Smooth muscle cell of the coronary artery (primary cell): ENCODE data around the gene MFN2. TPM values are rescaled to one million over a fixed set of nuclear protein-coding genes. Genes with fewer than 3 reads are reported as not detected.

Source experiments
- total RNA-seq: library from RNA; depleted of rRNA; stranded (reverse); fragments of >200 nt; gene quantifications from 2 replicates; pipeline ENCODE4 v1.2.3, GENCODE V29; 2014; ENCODE audit warnings: low replicate concordance

The MFN2 gene
- total RNA-seq: 46.8 and 49.0 TPM in 2 replicates

DNA sequence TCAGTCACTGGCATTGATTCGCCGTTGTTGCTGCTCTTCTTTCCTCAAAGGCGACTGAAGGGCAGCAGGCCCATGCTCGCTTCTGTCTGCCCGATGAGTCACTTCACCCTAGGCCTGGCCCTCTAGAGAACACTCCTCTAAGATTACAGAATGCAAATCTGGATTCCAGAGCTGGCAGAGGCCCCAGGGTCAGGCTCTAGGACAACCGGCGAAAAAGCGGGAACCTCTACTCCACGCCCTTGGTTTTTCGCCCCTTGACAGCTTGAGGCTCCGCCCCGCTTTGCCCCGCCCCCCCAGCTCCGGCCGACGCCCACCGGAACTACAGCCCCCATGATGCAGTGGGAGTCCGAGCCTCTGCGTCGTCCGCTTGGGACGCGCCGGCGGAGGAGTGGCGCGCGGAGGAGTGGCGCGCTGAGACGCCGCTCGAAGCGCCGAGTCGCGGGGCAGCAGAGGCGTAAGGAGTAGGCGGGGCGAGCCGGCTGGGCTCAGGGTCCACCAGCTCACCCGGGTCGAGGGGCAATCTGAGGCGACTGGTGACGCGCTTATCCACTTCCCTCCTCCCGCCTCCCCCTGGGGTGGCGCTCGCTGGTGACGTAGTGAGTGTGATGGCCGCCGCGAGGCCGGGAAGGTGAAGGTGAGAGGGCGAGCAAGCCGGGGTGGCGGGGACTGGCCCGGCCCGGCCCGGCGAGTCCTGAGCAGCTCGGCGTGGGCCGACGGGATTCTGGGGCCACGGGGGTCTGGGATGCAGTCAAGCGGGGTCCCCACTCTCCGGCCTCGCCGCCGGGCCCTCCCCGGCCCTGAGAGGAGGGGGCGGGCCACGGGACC, at the start of gene MFN2:
Gene MFN2 (plus strand): TSS at position 594 of the 825 bp plus-strand sequence. CDS start 8,725 bp downstream, outside the sequence.

GRCh38 chr1:11934302-11935056, 45.8 kb upstream of the MFN2 start, which contains the start of gene PLOD1:
Gene PLOD1, plus strand, starts transcription at chr1:11934717. Its CDS starts 63 bp downstream, at chr1:11934780.

Other genes with a start within 250 kb of the MFN2 start
- 34.3 and 44.9 TPM in 2 replicates for gene AGTRAP, start 244.3 kb upstream of the MFN2 start, total RNA-seq
- 1.6 TPM in 1 of 2 replicates, not detected in the other for gene C1orf167, start 218.3 kb upstream of the MFN2 start, total RNA-seq
- gene MTHFR, start 174.5 kb upstream of the MFN2 start, total RNA-seq: 17.5 and 61.3 TPM in 2 replicates
- 8.1 and 9.7 TPM in 2 replicates for gene CLCN6, start 174.3 kb upstream of the MFN2 start, total RNA-seq
- gene NPPA, start 132.7 kb upstream of the MFN2 start, total RNA-seq: not detected in 2 replicates
- gene NPPB, start 121.5 kb upstream of the MFN2 start, total RNA-seq: 4.7 TPM in 1 of 2 replicates, not detected in the other
- gene KIAA2013, start 54.0 kb upstream of the MFN2 start, total RNA-seq: 46.2 and 56.1 TPM in 2 replicates
- 249 and 486 TPM in 2 replicates for gene PLOD1, start 45.7 kb upstream of the MFN2 start, total RNA-seq
- 8.7 and 17.7 TPM in 2 replicates for gene MIIP, start 39.1 kb downstream of the MFN2 start, total RNA-seq
- gene TNFRSF8, start 82.9 kb downstream of the MFN2 start, total RNA-seq: 0.08 and 0.23 TPM in 2 replicates
- 0.68 and 4.7 TPM in 2 replicates for gene TNFRSF1B, start 186.5 kb downstream of the MFN2 start, total RNA-seq
- gene VPS13D, start 249.6 kb downstream of the MFN2 start, total RNA-seq: 21.2 and 24.1 TPM in 2 replicates